ENCODE results near the gene EFNA4.

Gene EFNA4

DNA sequence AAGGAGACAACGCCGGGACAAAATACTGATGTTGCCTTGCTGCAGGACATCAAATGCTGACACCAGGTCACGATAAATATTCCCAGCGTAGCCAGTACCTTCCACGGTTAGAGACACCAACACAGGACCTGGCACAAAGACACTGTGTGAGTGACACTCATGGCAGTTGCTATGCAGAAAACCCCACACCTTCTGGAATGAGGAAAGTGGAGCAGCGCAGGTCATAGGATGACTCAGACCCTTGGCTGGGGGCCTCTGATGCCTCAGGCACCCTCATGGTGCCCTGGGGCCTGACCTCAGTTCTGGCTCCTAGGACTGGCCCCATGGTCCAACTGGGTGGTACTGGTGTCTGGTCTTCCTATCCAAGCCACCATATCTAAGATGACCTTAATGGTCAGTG, 37.0 kb upstream of the EFNA4 start:
- H3K4me3 Mint-ChIP-seq: no peak overlapping the region
- H3K4me1 Mint-ChIP-seq: peaks cover 6% of the 10 kb centered on the region
- H3K36me3 Mint-ChIP-seq: no peaks in the 10 kb centered on the region
- H3K9me3 Mint-ChIP-seq: no peaks in the 10 kb centered on the region
- no peak overlapping the region for H3K27ac Mint-ChIP-seq
- H3K27me3 Mint-ChIP-seq: no peaks in the 10 kb centered on the region

DNA sequence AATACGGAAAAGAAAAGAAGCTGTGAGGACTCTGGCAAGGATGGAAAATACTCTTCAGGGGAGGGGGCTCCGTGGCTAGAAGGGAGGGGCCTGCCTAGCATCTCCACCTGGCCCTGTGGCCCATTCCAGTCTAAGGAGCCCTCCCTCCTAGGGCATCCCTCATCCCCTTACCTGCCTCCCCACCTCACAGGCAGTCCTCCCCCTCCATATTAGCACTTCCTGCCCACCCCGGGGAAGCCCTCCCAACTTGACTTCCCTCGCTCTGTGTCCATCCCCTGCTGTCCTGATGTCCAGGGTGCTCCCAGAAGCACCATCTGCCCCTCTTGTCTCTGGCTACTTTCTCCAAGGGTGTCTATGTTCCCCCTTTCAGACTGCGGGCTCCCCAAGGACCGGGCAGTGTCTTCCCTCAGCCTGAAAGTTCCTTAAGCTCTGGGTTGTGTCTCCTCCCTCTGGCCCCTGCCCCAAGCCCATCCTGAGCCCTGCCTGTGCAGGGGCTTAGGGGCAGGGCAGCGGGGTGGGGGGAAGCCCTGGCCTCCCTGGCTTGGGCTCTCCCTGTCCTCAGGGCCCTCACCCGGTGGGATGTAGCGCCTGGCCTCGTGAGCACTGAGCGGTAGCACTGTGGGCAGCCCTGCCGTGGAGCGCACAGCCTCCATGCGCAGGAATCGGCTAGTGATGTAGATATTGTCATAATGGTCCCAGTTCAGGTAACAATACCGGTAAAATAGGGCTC, 33.9 kb upstream of the EFNA4 start:
- no peaks in the 10 kb centered on the region for H3K9me3 Mint-ChIP-seq
- H3K27ac Mint-ChIP-seq: no peak overlapping the region

DNA sequence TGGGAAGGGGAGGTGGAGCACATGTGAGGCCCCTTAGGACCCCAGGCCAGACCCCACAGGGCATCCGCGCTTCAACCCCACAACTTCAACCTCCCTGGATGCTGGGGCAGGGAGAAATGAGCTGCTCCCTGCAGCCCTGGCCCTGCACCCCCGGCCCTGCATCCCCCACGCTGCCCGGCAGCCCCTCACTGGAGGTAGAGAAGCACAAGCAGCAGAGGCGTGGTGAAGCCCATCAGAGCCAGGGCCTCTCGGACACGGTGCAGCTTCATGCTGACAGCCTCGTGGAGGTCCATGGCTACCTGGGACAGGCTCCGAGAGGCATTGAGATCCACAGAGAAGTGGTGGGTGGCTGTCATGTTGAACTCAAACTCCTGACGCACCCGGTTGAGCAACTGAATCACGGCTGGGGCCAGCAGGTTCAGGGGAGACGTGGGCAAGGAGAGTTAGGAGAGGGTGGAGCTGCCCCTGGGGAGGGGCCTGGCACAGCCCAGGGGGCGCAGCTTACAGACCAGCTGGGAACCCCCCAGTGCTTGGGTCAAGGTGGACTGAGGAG, 33.2 kb upstream of the EFNA4 start:
- no peaks in the 10 kb centered on the region for H3K27me3 Mint-ChIP-seq
- no peaks in the 10 kb centered on the region for H3K4me1 Mint-ChIP-seq
- no peak overlapping the region for H3K27ac Mint-ChIP-seq
- H3K36me3 Mint-ChIP-seq: no peaks in the 10 kb centered on the region
- H3K9me3 Mint-ChIP-seq: no peaks in the 10 kb centered on the region
- no peak overlapping the region for H3K4me3 Mint-ChIP-seq

More for the DNA sequence above, 33.9 kb upstream of the EFNA4 start:
- Mint-ChIP-seq H3K4me3 (no peak overlapping the region), H3K36me3 (no peaks in the 10 kb centered on the region), H3K4me1 (no peaks in the 10 kb centered on the region), H3K27me3 (no peaks in the 10 kb centered on the region)

DNA sequence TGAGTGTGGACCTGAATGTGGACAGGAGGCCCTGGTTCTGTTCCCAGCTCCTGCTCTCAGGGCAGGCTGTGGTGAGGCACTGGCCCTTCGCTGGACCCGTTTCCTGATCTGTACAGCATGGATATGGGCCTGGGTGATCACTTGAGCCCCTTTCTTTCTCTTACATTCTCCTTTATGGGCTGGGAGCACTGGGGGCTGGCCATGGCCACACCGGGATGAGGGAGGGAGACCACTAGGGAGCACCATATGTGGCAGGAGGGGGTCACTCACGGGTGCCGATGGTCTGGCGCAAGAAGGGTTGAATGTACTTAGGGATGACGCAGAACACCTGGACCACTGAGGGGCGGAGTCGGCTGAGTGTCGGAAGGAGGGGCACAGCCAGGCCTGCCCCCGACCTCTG, 32.6 kb upstream of the EFNA4 start:
- Mint-ChIP-seq H3K27ac (peak overlapping the region; percentile 46), H3K36me3 (no peaks in the 10 kb centered on the region), H3K9me3 (no peaks in the 10 kb centered on the region), H3K4me3 (no peak overlapping the region), H3K27me3 (no peaks in the 10 kb centered on the region), H3K4me1 (no peaks in the 10 kb centered on the region)

GRCh38 chr1:155032886-155033285, 30.7 kb upstream of the EFNA4 start:
- no peaks in the 10 kb centered on the region for H3K36me3 Mint-ChIP-seq
- H3K27ac Mint-ChIP-seq: no peak overlapping the region
- no peaks in the 10 kb centered on the region for H3K9me3 Mint-ChIP-seq
- H3K4me3 Mint-ChIP-seq: no peak overlapping the region
- no peaks in the 10 kb centered on the region for H3K4me1 Mint-ChIP-seq
- no peaks in the 10 kb centered on the region for H3K27me3 Mint-ChIP-seq

DNA sequence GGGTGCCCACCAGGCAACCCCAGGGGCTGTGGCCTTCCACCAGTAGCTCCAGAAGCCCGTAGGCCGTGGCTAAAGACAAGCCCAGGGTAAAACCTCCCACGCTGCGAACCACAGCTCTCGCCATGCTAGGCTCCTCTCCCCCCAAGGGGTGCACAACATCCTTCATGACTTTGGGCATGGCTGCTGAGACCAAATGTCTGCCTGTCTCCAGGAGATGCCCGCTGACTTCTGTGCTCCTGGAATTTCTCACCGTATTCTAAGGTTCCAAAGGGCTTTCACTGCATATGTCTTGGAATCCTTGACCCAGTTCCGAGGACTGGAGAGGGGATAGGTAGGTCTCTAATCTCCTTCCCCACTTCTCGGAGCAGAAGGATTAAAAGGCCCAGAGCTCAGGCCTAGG, 30.0 kb upstream of the EFNA4 start, which contains the start of the genes DCST1 and DCST2:
DCST1 (plus strand) TSS at position 301 of the 400 bp plus-strand sequence. CDS start 213 bp downstream, outside the sequence.
DCST2 (minus strand) TSS at position 258 of the 400 bp plus-strand sequence; CDS start at position 178, 80 bp downstream.
- Mint-ChIP-seq H3K27me3 (no peaks in the 10 kb centered on the region), H3K36me3 (no peaks in the 10 kb centered on the region), H3K4me1 (no peaks in the 10 kb centered on the region), H3K4me3 (no peak within 1 kb of the TSS), H3K27ac (no peak within 1 kb of the TSS), H3K9me3 (no peaks in the 10 kb centered on the region)

DNA sequence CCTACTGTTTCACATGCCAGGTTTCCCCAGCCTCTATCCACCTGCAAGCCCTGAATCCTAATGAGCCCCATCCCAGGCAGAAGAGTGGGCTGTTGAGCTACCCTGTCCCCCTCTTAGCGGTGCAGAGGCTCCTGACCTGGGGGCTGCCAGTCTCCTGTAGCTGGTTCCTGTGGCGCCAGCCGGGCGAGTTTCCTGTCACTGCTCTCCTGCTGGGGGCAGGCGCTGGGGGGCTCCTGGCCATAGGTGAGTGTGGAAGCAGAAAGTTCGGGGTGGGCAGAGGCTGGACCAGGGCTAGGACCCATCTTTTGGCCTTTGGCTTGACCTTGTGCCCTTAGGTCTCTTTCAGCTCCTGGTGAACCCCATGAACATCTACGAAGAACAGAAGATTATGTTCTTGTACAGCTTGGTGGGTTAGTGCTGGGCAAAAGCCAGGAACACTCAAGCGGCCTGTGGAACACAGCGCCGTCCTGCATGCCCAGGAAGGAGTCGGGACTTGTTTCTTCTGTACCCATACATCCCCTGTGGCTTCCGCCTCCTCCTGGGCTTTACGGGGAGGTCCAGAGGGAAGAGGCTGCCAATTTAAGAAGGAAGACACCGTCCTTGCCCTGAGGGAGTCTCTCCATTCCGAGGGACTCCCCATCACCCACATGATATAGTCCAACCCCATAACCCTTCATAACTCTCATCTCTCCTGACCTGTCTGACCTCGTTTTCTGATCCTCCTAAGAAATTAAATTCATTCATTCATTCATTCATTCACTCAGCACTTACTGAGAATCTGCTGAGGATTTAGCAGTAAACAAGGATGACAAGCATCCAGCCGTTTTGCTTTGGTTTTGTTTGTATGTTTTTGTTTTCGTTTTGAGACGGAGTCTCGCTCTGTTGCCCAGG, 29.0 kb upstream of the EFNA4 start:
- no peaks in the 10 kb centered on the region for H3K36me3 Mint-ChIP-seq
- H3K27ac Mint-ChIP-seq: peak overlapping the region; percentile 77
- H3K4me1 Mint-ChIP-seq: no peaks in the 10 kb centered on the region

DNA sequence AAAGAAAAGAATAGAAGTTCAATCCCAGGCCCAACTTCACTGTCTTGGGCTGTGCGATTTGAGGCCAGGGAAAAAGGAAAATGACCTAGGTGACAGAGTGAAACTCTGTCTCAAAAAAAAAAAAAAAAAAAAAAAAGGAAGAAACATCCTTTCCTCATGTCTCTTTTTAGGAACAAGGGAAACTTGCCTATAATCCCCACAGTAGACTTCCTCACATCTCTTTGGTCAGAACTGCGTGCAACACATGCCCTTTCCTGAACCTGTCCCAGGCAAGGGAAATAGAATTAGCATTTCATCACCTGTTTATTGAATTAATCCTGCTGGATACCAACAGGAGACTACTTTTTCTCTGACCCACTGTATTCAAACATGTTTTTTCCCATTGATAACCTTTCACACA, 27.6 kb upstream of the EFNA4 start:
- H3K36me3 Mint-ChIP-seq: no peaks in the 10 kb centered on the region
- H3K9me3 Mint-ChIP-seq: no peaks in the 10 kb centered on the region
- no peak overlapping the region for H3K4me3 Mint-ChIP-seq
- H3K27me3 Mint-ChIP-seq: no peaks in the 10 kb centered on the region
- H3K4me1 Mint-ChIP-seq: no peaks in the 10 kb centered on the region
- H3K27ac Mint-ChIP-seq: no peak overlapping the region

More for the DNA sequence above, 29.0 kb upstream of the EFNA4 start:
- H3K4me3 Mint-ChIP-seq: no peak overlapping the region
- no peaks in the 10 kb centered on the region for H3K9me3 Mint-ChIP-seq
- H3K27me3 Mint-ChIP-seq: no peaks in the 10 kb centered on the region

DNA sequence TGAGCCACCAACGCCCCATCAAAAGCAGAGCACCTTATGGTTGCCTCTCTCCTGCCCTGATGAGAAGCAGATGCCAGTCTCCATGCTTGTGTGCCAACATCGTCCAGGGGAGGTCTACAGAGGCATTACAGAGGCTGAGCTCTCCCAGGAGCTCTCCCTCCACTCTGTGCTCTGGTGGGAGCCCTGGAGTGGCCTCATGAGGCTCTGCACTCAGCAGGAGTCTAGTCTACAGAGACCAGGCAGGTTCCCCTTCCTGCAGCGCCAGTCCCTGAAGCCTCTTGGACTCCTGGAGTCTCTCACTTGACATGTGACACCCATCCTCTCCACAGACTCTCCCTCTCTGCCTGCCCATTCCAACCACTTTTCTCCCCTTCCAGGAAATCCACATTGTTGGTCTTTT, 26.5 kb upstream of the EFNA4 start:
- no peaks in the 10 kb centered on the region for H3K36me3 Mint-ChIP-seq
- no peak overlapping the region for H3K4me3 Mint-ChIP-seq
- H3K27me3 Mint-ChIP-seq: no peaks in the 10 kb centered on the region
- H3K27ac Mint-ChIP-seq: no peak overlapping the region
- no peaks in the 10 kb centered on the region for H3K4me1 Mint-ChIP-seq
- no peaks in the 10 kb centered on the region for H3K9me3 Mint-ChIP-seq

- Mint-ChIP-seq H3K27ac (no peak overlapping the region), H3K4me1 (no peaks in the 10 kb centered on the region), H3K4me3 (no peak overlapping the region), H3K9me3 (no peaks in the 10 kb centered on the region), H3K27me3 (no peaks in the 10 kb centered on the region), H3K36me3 (no peaks in the 10 kb centered on the region)
These were observed 25.6 kb upstream of the EFNA4 start for GRCh38 chr1:155037851-155038441.

DNA sequence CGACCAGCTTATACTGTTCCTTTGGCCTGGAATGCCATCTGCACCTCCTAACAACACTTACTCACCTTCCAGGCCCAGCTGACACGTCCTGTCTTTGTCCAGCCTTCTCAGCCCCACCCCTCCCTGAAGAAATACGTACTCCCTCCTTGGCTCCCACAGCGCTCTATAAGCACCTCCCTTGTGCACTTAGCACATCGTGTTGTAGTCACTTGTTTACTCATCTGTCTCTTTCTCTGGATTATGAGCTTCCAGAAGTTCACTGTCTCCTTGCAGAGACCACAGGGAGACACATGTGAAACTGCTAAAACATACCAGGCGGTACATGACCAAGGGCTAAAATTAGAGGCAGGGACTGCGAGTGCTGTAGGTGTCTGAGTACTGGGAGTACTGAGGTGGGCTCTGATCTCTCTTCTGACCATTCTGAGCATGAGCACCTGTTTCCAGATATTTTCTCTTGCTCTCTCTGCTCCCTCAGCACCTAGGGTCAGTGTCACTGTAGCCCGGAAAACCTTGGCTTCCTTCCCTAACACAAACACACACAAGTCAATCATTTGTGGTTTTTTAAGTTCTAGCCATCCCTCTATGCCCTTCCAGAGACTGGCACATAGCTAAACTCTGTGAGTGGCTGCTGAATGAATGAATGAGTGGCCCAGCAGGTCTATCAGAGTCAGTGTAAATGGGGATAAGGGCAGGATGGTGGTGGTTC, 24.8 kb upstream of the EFNA4 start:
- H3K36me3 Mint-ChIP-seq: no peaks in the 10 kb centered on the region
- H3K4me1 Mint-ChIP-seq: no peaks in the 10 kb centered on the region
- no peak overlapping the region for H3K27ac Mint-ChIP-seq
- no peak overlapping the region for H3K4me3 Mint-ChIP-seq
- H3K27me3 Mint-ChIP-seq: no peaks in the 10 kb centered on the region
- no peaks in the 10 kb centered on the region for H3K9me3 Mint-ChIP-seq

- Mint-ChIP-seq H3K4me3 (no peak overlapping the region), H3K27me3 (no peaks in the 10 kb centered on the region), H3K27ac (no peak overlapping the region), H3K36me3 (no peaks in the 10 kb centered on the region), H3K4me1 (no peaks in the 10 kb centered on the region), H3K9me3 (no peaks in the 10 kb centered on the region)
These were observed 24.3 kb upstream of the EFNA4 start for GRCh38 chr1:155039308-155039669.

DNA sequence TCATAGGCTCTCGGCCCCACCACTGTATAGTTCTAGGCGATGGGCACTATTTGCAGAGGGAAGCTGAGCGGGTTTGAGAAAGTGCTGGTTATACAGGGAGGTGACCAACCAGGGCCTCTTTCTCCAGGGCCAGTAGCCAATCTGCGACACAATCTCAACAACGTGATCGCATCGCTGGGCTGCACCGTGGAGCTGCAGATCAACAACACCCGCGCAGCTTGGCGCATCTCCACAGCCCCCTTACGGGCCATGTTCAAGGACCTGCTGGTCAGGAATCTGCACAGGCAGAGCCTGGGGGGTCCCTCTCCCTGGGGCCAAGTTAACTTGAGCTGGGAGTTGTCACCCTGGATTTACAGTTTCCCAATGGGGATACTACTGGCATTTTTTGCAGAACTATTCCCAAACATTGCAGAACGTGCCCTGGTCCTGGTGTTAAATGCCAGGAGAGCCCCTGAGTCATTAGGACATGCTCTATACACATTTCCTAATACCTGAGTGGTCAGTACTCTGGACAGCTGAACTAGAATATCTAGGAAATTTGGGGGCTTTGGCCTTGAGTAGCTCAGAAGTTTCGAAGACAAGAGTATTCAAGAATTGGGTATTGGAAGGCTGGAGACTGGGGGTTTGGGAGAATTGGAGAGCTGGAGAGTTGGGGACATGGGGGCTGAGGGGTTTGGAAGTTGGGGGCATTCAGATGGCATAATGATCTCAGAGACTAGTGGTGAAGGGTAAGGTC, 23.0 kb upstream of the EFNA4 start:
- no peaks in the 10 kb centered on the region for H3K27me3 Mint-ChIP-seq
- H3K27ac Mint-ChIP-seq: no peak overlapping the region
- H3K4me3 Mint-ChIP-seq: no peak overlapping the region
- no peaks in the 10 kb centered on the region for H3K36me3 Mint-ChIP-seq
- H3K9me3 Mint-ChIP-seq: no peaks in the 10 kb centered on the region
- H3K4me1 Mint-ChIP-seq: peaks cover 5% of the 10 kb centered on the region

GRCh38 chr1:155042789-155043188, 20.8 kb upstream of the EFNA4 start:
- no peaks in the 10 kb centered on the region for H3K36me3 Mint-ChIP-seq
- peak overlapping the region; percentile 51 for H3K27ac Mint-ChIP-seq
- H3K4me1 Mint-ChIP-seq: peaks cover 5% of the 10 kb centered on the region
- no peaks in the 10 kb centered on the region for H3K27me3 Mint-ChIP-seq
- H3K4me3 Mint-ChIP-seq: no peak overlapping the region
- no peaks in the 10 kb centered on the region for H3K9me3 Mint-ChIP-seq

- peaks cover 5% of the 10 kb centered on the region for H3K4me1 Mint-ChIP-seq
- H3K4me3 Mint-ChIP-seq: no peak overlapping the region
- no peaks in the 10 kb centered on the region for H3K27me3 Mint-ChIP-seq
- H3K27ac Mint-ChIP-seq: no peak overlapping the region
- no peaks in the 10 kb centered on the region for H3K36me3 Mint-ChIP-seq
- no peaks in the 10 kb centered on the region for H3K9me3 Mint-ChIP-seq
These were observed 20.2 kb upstream of the EFNA4 start for GRCh38 chr1:155043301-155043702.

Measured in activated naive CD4-positive, alpha-beta T cell treated with anti-CD3 and anti-CD28 coated beads, Interleukin-2, amount 50 U/mL, for 24 hours (primary cell).